ENCODE measurements around the gene SLX4. TPM values are rescaled to one million over a fixed set of nuclear protein-coding genes. Genes with fewer than 3 reads are reported as not detected.

SLX4 gene
- total RNA-seq, 1 experiment from 2014 or later: 5.1 TPM

DNA sequence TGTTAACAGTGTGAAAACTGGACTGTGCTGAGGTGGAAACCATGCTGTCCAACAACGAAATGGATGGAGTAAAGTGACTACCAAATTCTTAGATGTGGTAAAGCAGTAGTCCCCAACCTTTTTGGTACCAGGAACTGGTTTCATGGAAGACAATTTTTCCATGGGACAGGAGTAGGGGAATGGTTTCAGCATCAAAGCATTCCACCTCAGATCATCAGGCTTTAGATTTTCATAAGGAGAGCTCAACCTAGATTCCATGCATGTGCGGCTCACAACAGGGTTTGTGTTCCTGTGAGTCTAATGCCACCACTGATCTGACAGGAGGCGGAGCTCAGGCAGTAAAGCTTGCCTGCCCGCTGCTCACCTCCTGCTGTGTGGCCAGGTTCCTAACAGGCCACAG is 11.5 kb downstream of the SLX4 start:
- POLR2A ChIA-PET (ENCODE audit: unreplicated experiment): no interaction called here
- intact Hi-C loops (cut with micrococcal nuclease): no loop called here
- DNase-seq (no peak), ATAC-seq (no peak)
- no peaks in the 10 kb centered on the region for H3K9me3 ChIP-seq (ENCODE audit: low read length)
- H3K36me3 ChIP-seq (ENCODE audit: low read depth, low read length): no peaks in the 10 kb centered on the region; the same call in 1 of the 2 replicates
- no peaks in the 10 kb centered on the region for H3F3A ChIP-seq (ENCODE audit: low read length, unreplicated experiment)
- H3K9ac ChIP-seq (ENCODE audit: low read length): no peak overlapping the region
- no peaks in the 10 kb centered on the region for H3K79me2 ChIP-seq (ENCODE audit: low read length)
- no peak overlapping the region for H3K27ac ChIP-seq (ENCODE audit: low read length)
- H3K4me2 ChIP-seq (ENCODE audit: low read length): no peak overlapping the region
- H2AFZ ChIP-seq (ENCODE audit: low read length): no peak overlapping the region
- no peak overlapping the region for H3K4me3 ChIP-seq (ENCODE audit: low read length)
- CTCF ChIA-PET: no interaction called here
- no peaks in the 10 kb centered on the region for H3K4me1 ChIP-seq (ENCODE audit: insufficient read depth, low read length)
- TF ChIP-seq EZH2phosphoT487 (IDR thresholded peaks at IDR 0.05; ENCODE audit: borderline replicate concordance, low read length) (no peak), EZH2 (IDR thresholded peaks at IDR 0.05; ENCODE audit: low read length, unreplicated experiment) (no peak)
- H4K20me1 ChIP-seq (ENCODE audit: low read length): no peaks in the 10 kb centered on the region
- H3K9me2 ChIP-seq (replicated peaks; ENCODE audit: low read length): no peaks in the 10 kb centered on the region
- no TSS peak for BruUV-seq (replicated peaks)
- H3K27me3 ChIP-seq (ENCODE audit: low read length): no peaks in the 10 kb centered on the region

DNA sequence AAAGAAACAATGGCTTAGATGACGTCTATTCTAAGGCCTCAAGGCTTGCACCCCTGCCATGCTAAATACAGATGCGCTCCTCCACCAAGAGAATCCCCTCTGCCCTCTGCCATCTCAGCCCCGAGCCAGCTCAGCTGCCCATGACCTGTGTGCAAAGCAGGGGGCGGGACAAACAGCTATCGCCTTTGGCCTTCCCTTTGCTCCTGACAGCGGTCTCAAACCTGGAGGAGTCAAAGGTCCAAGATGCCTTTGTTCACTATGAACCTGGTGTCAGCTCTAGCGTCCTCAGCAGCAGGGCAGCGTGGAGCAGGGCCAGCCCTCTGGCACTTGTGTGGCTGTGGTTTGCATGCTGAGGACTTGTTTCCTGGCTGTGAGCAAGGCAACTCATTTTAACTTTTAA is 12.3 kb downstream of the SLX4 start:
- H3K9me3 ChIP-seq (ENCODE audit: low read length): no peaks in the 10 kb centered on the region
- ChIA-PET CTCF (no interaction called here), POLR2A (ENCODE audit: unreplicated experiment) (no interaction called here)
- H2AFZ ChIP-seq (ENCODE audit: low read length): no peak overlapping the region
- H3K9ac ChIP-seq (ENCODE audit: low read length): no peak overlapping the region
- no peaks in the 10 kb centered on the region for H3K4me1 ChIP-seq (ENCODE audit: insufficient read depth, low read length)
- H3K4me3 ChIP-seq (ENCODE audit: low read length): no peak overlapping the region
- no peaks in the 10 kb centered on the region for H3K79me2 ChIP-seq (ENCODE audit: low read length)
- no peak for ATAC-seq
- H3K36me3 ChIP-seq (ENCODE audit: low read depth, low read length): no peaks in the 10 kb centered on the region; the same call in 1 of the 2 replicates
- DNase-seq: no peak
- BruUV-seq (replicated peaks): no TSS peak
- H3K27ac ChIP-seq (ENCODE audit: low read length): no peak overlapping the region
- H3K27me3 ChIP-seq (ENCODE audit: low read length): no peaks in the 10 kb centered on the region
- H3K4me2 ChIP-seq (ENCODE audit: low read length): no peak overlapping the region
- TF ChIP-seq, protein P1, sequence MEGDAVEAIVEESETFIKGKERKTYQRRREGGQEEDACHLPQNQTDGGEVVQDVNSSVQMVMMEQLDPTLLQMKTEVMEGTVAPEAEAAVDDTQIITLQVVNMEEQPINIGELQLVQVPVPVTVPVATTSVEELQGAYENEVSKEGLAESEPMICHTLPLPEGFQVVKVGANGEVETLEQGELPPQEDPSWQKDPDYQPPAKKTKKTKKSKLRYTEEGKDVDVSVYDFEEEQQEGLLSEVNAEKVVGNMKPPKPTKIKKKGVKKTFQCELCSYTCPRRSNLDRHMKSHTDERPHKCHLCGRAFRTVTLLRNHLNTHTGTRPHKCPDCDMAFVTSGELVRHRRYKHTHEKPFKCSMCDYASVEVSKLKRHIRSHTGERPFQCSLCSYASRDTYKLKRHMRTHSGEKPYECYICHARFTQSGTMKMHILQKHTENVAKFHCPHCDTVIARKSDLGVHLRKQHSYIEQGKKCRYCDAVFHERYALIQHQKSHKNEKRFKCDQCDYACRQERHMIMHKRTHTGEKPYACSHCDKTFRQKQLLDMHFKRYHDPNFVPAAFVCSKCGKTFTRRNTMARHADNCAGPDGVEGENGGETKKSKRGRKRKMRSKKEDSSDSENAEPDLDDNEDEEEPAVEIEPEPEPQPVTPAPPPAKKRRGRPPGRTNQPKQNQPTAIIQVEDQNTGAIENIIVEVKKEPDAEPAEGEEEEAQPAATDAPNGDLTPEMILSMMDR (conservative IDR thresholded peaks at IDR 0.05; ENCODE audit: low read depth, low read length): no peak
- no peak for TF ChIP-seq EZH2phosphoT487 (IDR thresholded peaks at IDR 0.05; ENCODE audit: borderline replicate concordance, low read length)
- H3K9me2 ChIP-seq (replicated peaks; ENCODE audit: low read length): no peaks in the 10 kb centered on the region
- H4K20me1 ChIP-seq (ENCODE audit: low read length): no peaks in the 10 kb centered on the region
- H3F3A ChIP-seq (ENCODE audit: low read length, unreplicated experiment): no peaks in the 10 kb centered on the region
- intact Hi-C loops (cut with micrococcal nuclease): no loop called here

DNA sequence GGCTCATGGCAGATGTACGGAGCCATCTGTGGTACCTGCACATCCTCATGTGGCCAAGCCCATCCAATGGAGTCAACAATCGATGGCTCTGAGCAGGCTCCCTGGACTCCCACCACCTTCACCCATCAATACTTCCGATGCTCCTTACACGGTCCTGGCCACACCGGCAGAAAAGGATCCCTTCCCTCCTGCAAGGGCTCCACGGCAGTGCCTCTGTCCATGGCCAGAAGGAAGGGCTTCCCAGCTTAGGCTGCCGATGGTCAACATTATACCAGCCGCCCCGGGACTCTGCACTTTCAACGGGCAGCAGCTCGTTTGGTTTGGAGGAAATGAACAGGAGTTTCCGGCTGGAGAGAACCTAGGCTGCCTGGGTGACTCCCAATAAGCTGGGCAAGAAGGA is 13.2 kb downstream of the SLX4 start:
- H3K9me2 ChIP-seq (replicated peaks; ENCODE audit: low read length): no peaks in the 10 kb centered on the region
- no TSS peak for BruUV-seq (replicated peaks)
- no peaks in the 10 kb centered on the region; the same call in 1 of the 2 replicates for H3K36me3 ChIP-seq (ENCODE audit: low read depth, low read length)
- no peak for DNase-seq
- H4K20me1 ChIP-seq (ENCODE audit: low read length): no peaks in the 10 kb centered on the region
- POLR2A ChIA-PET (ENCODE audit: unreplicated experiment): no interaction called here
- H3K9me3 ChIP-seq (ENCODE audit: low read length): no peaks in the 10 kb centered on the region
- intact Hi-C loops (cut with micrococcal nuclease): no loop called here
- no peak overlapping the region for H3K27ac ChIP-seq (ENCODE audit: low read length)
- no peaks in the 10 kb centered on the region for H3K27me3 ChIP-seq (ENCODE audit: low read length)
- ATAC-seq: no peak
- no peaks in the 10 kb centered on the region for H3F3A ChIP-seq (ENCODE audit: low read length, unreplicated experiment)
- no peak overlapping the region for H3K4me2 ChIP-seq (ENCODE audit: low read length)
- CTCF ChIA-PET: no interaction called here
- TF ChIP-seq EZH2 (IDR thresholded peaks at IDR 0.05; ENCODE audit: low read length, unreplicated experiment) (no peak), EZH2phosphoT487 (IDR thresholded peaks at IDR 0.05; ENCODE audit: borderline replicate concordance, low read length) (no peak)
- TF ChIP-seq, protein P1 (conservative IDR thresholded peaks at IDR 0.05; ENCODE audit: low read depth, low read length): no peak
- H3K9ac ChIP-seq (ENCODE audit: low read length): no peak overlapping the region
- no peak overlapping the region for H2AFZ ChIP-seq (ENCODE audit: low read length)
- H3K4me3 ChIP-seq (ENCODE audit: low read length): no peak overlapping the region
- H3K4me1 ChIP-seq (ENCODE audit: insufficient read depth, low read length): no peaks in the 10 kb centered on the region
- no peaks in the 10 kb centered on the region for H3K79me2 ChIP-seq (ENCODE audit: low read length)

Measured in PC-3 (cell line).